OCI-LY3 (cell line): ENCODE data around the gene RBBP9.
"Not testable (repeated sequence)": the region's sequence is repeated elsewhere in the genome, so short reads cannot be mapped to it uniquely, and the experiment has no call there.

Experiments
- H2AFZ ChIP-seq: fragments of 200-600, 300-600 bp; shearing (Covaris generic); 2 replicates; pipeline ENCODE4 v1.6.0; 2014; ENCODE audit warnings: antibody characterized with exemption, low read depth, low read length
- H3K27ac ChIP-seq: fragments of 200-600, 300-600 bp; sonication (generic); 2 replicates; pipeline ENCODE4 v1.5.1; 2014; ENCODE audit warnings: mild to moderate bottlenecking, low read length, moderate library complexity, mixed read lengths
- H3K27me3 ChIP-seq: fragments of 200-600, 300-600 bp; sonication (generic); 2 replicates; pipeline ENCODE4 v1.6.1; 2014; ENCODE audit warnings: low read depth, low read length, mixed read lengths
- H3K36me3 ChIP-seq: fragments of 200-600, 300-600 bp; sonication (generic); replicated peaks from 2 replicates; pipeline ENCODE3; 2014; ENCODE audit warnings: low read depth, low read length, mixed read lengths
- H3K4me1 ChIP-seq: fragments of 300-600, 200-600 bp; sonication (generic); 2 replicates; pipeline ENCODE4 v1.6.1; 2014; ENCODE audit warnings: low read length, mixed read lengths
- H3K4me2 ChIP-seq: fragments of 200-600, 300-600 bp; sonication (generic); 2 replicates; pipeline ENCODE4 v1.6.1; 2014; ENCODE audit warnings: low read length, mixed read lengths
- H3K4me3 ChIP-seq: fragments of 300-600, 200-600 bp; sonication (generic); 2 replicates; pipeline ENCODE4 v1.5.1; 2014; ENCODE audit warnings: antibody characterized with exemption, mild to moderate bottlenecking, low read length, moderate library complexity
- H3K79me2 ChIP-seq: fragments of 300-600, 200-600 bp; shearing (Covaris generic); 2 replicates; pipeline ENCODE4 v1.6.1; 2014; ENCODE audit warnings: mild to moderate bottlenecking, low read length, mixed read lengths
- H3K9ac ChIP-seq: fragments of 300-600, 200-600 bp; shearing (Covaris generic); 2 replicates; pipeline ENCODE4 v1.6.0; 2014; ENCODE audit warnings: mild to moderate bottlenecking, low read length, moderate library complexity
- H3K9me3 ChIP-seq: fragments of 200-600, 300-600 bp; shearing (Covaris generic); 2 replicates; pipeline ENCODE4 v1.6.1; 2014; ENCODE audit warnings: low read length, mixed read lengths; ENCODE audit not compliant: insufficient read depth
- H4K20me1 ChIP-seq: fragments of 200-600, 300-600 bp; sonication (generic); 2 replicates; pipeline ENCODE4 v1.6.1; 2016; ENCODE audit warnings: low read length, mixed read lengths; ENCODE audit not compliant: insufficient read depth
- CTCF ChIP-seq: fragments of 200-600, 300-600 bp; sonication (generic); IDR thresholded peaks from 2 replicates; pipeline ENCODE4 v1.5.1; 2014; ENCODE audit warnings: antibody characterized with exemption, low read length, low read depth
- EZH2phosphoT487 ChIP-seq: fragments of 200-600 bp; shearing (Covaris generic); IDR thresholded peaks from 2 replicates; pipeline ENCODE4 v1.6.1; 2018; ENCODE audit warnings: antibody characterized with exemption, mixed run types, low read depth

Gene RBBP9

GRCh38 chr20:18532626-18533025 lies 35.6 kb upstream of the RBBP9 start:
- no peaks in the 10 kb centered on the region for H3K9me3 ChIP-seq

GRCh38 chr20:18529041-18529440 lies 32.0 kb upstream of the RBBP9 start:
- no peak for TF ChIP-seq EZH2phosphoT487
- TF ChIP-seq CTCF = no peak

More at GRCh38 chr20:18532626-18533025, 35.6 kb upstream of the RBBP9 start:
- Histone ChIP-seq H3K4me3 (no peak overlapping the region), H3K4me1 (no peaks in the 10 kb centered on the region), H3K27ac (no peak overlapping the region), H3K27me3 (no peaks in the 10 kb centered on the region), H3K9ac (no peak overlapping the region), H2AFZ (no peak overlapping the region), H3K79me2 (no peaks in the 10 kb centered on the region), H3K36me3 (peaks cover 75% of the 10 kb centered on the region), H3K4me2 (no peak overlapping the region), H4K20me1 (no peaks in the 10 kb centered on the region)
- TF ChIP-seq CTCF = no peak
- TF ChIP-seq EZH2phosphoT487 = no peak

GRCh38 chr20:18527836-18528235 lies 30.8 kb upstream of the RBBP9 start:
- H3K9ac ChIP-seq = no peak overlapping the region

More at GRCh38 chr20:18529041-18529440, 32.0 kb upstream of the RBBP9 start:
- H4K20me1 ChIP-seq = no peaks in the 10 kb centered on the region
- H3K4me1 ChIP-seq = no peaks in the 10 kb centered on the region
- no peak overlapping the region for H3K27ac ChIP-seq
- peaks cover 84% of the 10 kb centered on the region for H3K36me3 ChIP-seq
- no peak overlapping the region for H3K9ac ChIP-seq
- no peak overlapping the region for H3K4me2 ChIP-seq
- no peaks in the 10 kb centered on the region for H3K79me2 ChIP-seq
- no peak overlapping the region for H2AFZ ChIP-seq
- H3K27me3 ChIP-seq = no peaks in the 10 kb centered on the region
- no peak overlapping the region for H3K4me3 ChIP-seq
- no peaks in the 10 kb centered on the region for H3K9me3 ChIP-seq

GRCh38 chr20:18527339-18527738 lies 30.3 kb upstream of the RBBP9 start:
- H3K36me3 ChIP-seq = peaks cover 70% of the 10 kb centered on the region
- H3K4me2 ChIP-seq = no peak overlapping the region
- TF ChIP-seq CTCF = no peak
- TF ChIP-seq EZH2phosphoT487 = no peak
- no peaks in the 10 kb centered on the region for H3K79me2 ChIP-seq
- no peak overlapping the region for H3K27ac ChIP-seq
- H3K27me3 ChIP-seq = no peaks in the 10 kb centered on the region
- no peaks in the 10 kb centered on the region for H3K9me3 ChIP-seq
- H3K9ac ChIP-seq = no peak overlapping the region
- no peaks in the 10 kb centered on the region for H4K20me1 ChIP-seq
- H3K4me1 ChIP-seq = no peaks in the 10 kb centered on the region
- no peak overlapping the region for H3K4me3 ChIP-seq
- H2AFZ ChIP-seq = no peak overlapping the region

More at GRCh38 chr20:18527836-18528235, 30.8 kb upstream of the RBBP9 start:
- Histone ChIP-seq H3K4me1 (no peaks in the 10 kb centered on the region), H3K36me3 (peaks cover 75% of the 10 kb centered on the region), H2AFZ (no peak overlapping the region), H3K9me3 (no peaks in the 10 kb centered on the region), H3K27me3 (no peaks in the 10 kb centered on the region), H4K20me1 (no peaks in the 10 kb centered on the region), H3K4me3 (no peak overlapping the region), H3K79me2 (no peaks in the 10 kb centered on the region), H3K27ac (no peak overlapping the region), H3K4me2 (no peak overlapping the region)
- TF ChIP-seq CTCF (no peak), EZH2phosphoT487 (no peak)

GRCh38 chr20:18526761-18527160 lies 29.7 kb upstream of the RBBP9 start:
- not testable (repeated sequence) for H3K9me3 ChIP-seq, H2AFZ ChIP-seq, H3K27ac ChIP-seq, H3K79me2 ChIP-seq, H3K27me3 ChIP-seq, H3K9ac ChIP-seq, H3K4me2 ChIP-seq, H3K4me3 ChIP-seq, H3K4me1 ChIP-seq, H4K20me1 ChIP-seq
- peaks cover 64% of the 10 kb centered on the region for H3K36me3 ChIP-seq
